ENCODE measurements around the gene UBE2L3. TPM values are rescaled to one million over a fixed set of nuclear protein-coding genes. Genes with fewer than 3 reads are reported as not detected.
A peak's percentile ranks its signal among the peaks of the same experiment; 100 is the strongest.

The UBE2L3 gene
- total and polyA plus RNA-seq, 2 of the 13 experiments (the other 11 are each of a cell fraction or from before 2014, with no cell fraction given) = 30.2 to 58.1 TPM

- TF ChIP-seq SNAPC4 (CRISPR knock-in tag; IDR thresholded peaks at IDR 0.05) = no peak
- no peak for TF ChIP-seq ZNF530 (CRISPR knock-in tag; IDR thresholded peaks at IDR 0.05; ENCODE audit: low read depth)
- peak; percentile 82; the same call in 1 of the 2 replicates for TF ChIP-seq ZNF142 (CRISPR knock-in tag; IDR thresholded peaks at IDR 0.05)
- peak; percentile 68; the same call in 1 of the 2 replicates for TF ChIP-seq MYPOP (CRISPR knock-in tag; IDR thresholded peaks at IDR 0.05)
- no peak for TF ChIP-seq NFYC (CRISPR knock-in tag; IDR thresholded peaks at IDR 0.05)
- peak; percentile 79; the same call in 1 of the 2 replicates for TF ChIP-seq ZBTB42 (CRISPR knock-in tag; IDR thresholded peaks at IDR 0.05)
- TF ChIP-seq NFIB (CRISPR knock-in tag; IDR thresholded peaks at IDR 0.05; ENCODE audit: borderline replicate concordance) = no peak
- TF ChIP-seq RFX5 (IDR thresholded peaks at IDR 0.05; ENCODE audit: low read depth, low read length) = no peak
- no peak for TF ChIP-seq ZFP36L2 (CRISPR knock-in tag; IDR thresholded peaks at IDR 0.05)
- peak; percentile 87 for TF ChIP-seq GATAD1 (CRISPR knock-in tag; IDR thresholded peaks at IDR 0.05)
- peak; percentile 72 for TF ChIP-seq IKZF4 (CRISPR knock-in tag; IDR thresholded peaks at IDR 0.05; ENCODE audit: borderline replicate concordance, low read depth, not compliant biosample characterization)
- peak; percentile 47; the same call in 1 of the 2 replicates for TF ChIP-seq ZNF253 (CRISPR knock-in tag; IDR thresholded peaks at IDR 0.05; ENCODE audit: borderline replicate concordance)
- TF ChIP-seq ZNF121 (CRISPR knock-in tag; IDR thresholded peaks at IDR 0.05) = peak; percentile 58; the same call in 1 of the 2 replicates
- no peak for TF ChIP-seq RELA (CRISPR knock-in tag; IDR thresholded peaks at IDR 0.05)
- TF ChIP-seq KDM3A (CRISPR knock-in tag; IDR thresholded peaks at IDR 0.05; ENCODE audit: low read depth) = peak; percentile 58; the same call in 1 of the 2 replicates
- TF ChIP-seq ZNF354B (CRISPR knock-in tag; IDR thresholded peaks at IDR 0.05) = no peak
Observed at GRCh38 chr22:21567456-21568346, at the start of gene UBE2L3 (continued).
